Immature natural killer cell (primary cell): Measurements from ENCODE around the gene INPP4A. TPM values are rescaled to one million over a fixed set of nuclear protein-coding genes. Genes with fewer than 3 reads are reported as not detected.

ENCODE experiments used
- DNase-seq, 3 donors: peaks; one replicate each; pipeline ENCODE4 v3.0.0; 2022; ENCODE audit warnings: mixed read lengths in 1 of 3
- H3K27ac Mint-ChIP-seq, 6 donors: one replicate each; pipeline ENCODE4 v1.8.0; 2020; ENCODE audit warnings: mixed read lengths in 6 of 6, mild to moderate bottlenecking in 5 of 6, inconsistent platforms in 4 of 6, moderate library complexity in 3 of 6
- H3K27me3 Mint-ChIP-seq, 3 donors: one replicate each; pipeline ENCODE4 v1.8.0; 2020 to 2021; ENCODE audit warnings: low read depth in 3 of 3, mild to moderate bottlenecking in 3 of 3, mixed read lengths in 3 of 3, moderate library complexity in 3 of 3, inconsistent platforms in 1 of 3
- H3K36me3 Mint-ChIP-seq, 3 donors: one replicate each; pipeline ENCODE4 v1.8.0; 2020; ENCODE audit warnings: mixed read lengths in 3 of 3, inconsistent platforms in 2 of 3, mild to moderate bottlenecking in 2 of 3
- H3K4me1 Mint-ChIP-seq, 2 donors: one replicate each; pipeline ENCODE4 v1.8.0; 2020; ENCODE audit warnings: inconsistent platforms in 2 of 2, mild to moderate bottlenecking in 2 of 2, mixed read lengths in 2 of 2, moderate library complexity in 1 of 2
- H3K4me3 Mint-ChIP-seq, 5 donors: one replicate each; pipeline ENCODE4 v1.8.0; 2020; ENCODE audit warnings: mild to moderate bottlenecking in 5 of 5, mixed read lengths in 5 of 5, inconsistent platforms in 3 of 5, moderate library complexity in 3 of 5
- H3K9me3 Mint-ChIP-seq, 6 donors: one replicate each; pipeline ENCODE4 v1.8.0; 2020; ENCODE audit warnings: mild to moderate bottlenecking in 6 of 6, mixed read lengths in 6 of 6, inconsistent platforms in 4 of 6, moderate library complexity in 3 of 6
- polyA plus RNA-seq, 3 donors: library from polyadenylated mRNA; unstranded; fragments of 300-500 nt; fragmentation: Illumina TruSeq; gene quantifications; one replicate each; pipeline ENCODE4 v1.2.3, GENCODE V29; 2021

INPP4A gene
- polyA plus RNA-seq, 3 donors from 2014 or later = 34.1 to 101 (median 35.0) TPM

DNA sequence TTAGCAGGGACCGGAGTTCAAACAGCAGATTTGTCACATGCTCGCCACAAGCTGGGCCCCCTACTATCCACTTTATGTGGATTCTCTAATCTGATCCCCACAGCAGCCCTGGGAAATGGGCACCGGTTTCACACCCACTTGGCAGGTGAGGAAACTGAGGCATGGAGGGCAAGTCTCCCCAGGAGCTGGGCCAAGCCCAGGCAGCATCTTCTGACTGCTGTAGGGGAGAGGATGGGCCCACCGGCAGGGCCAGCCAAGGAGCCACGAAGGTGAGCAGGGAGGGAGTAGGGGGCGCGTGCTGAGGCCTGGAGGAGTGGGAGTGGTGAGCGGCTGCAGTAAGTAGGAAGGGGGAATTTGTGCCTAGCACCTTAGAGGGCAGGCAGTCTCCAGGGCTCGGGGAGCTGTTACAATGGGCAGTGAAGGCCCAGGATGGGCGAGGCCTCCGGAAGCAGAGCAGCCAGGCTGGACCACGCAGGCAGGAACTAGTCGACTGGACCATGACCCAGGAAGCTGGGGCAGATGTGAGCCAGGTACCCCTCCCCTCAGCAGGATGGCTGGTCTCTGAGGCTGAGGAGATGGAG, 126.6 kb downstream of the INPP4A start:
- H3K36me3 Mint-ChIP-seq = peaks cover 18 to 45% (median 20%) of the 10 kb centered on the region in 3 donors
- DNase-seq = no peak
- H3K27me3 Mint-ChIP-seq = peaks cover 4 to 14% (median 13%) of the 10 kb centered on the region in 3 donors
- peaks cover 0 to 11% of the 10 kb centered on the region in 2 donors for H3K4me1 Mint-ChIP-seq
- H3K9me3 Mint-ChIP-seq = no peaks in the 10 kb centered on the region
- H3K27ac Mint-ChIP-seq = peak overlapping the region in 2 of 6 donors; percentile 7 to 19
- no peak overlapping the region for H3K4me3 Mint-ChIP-seq

DNA sequence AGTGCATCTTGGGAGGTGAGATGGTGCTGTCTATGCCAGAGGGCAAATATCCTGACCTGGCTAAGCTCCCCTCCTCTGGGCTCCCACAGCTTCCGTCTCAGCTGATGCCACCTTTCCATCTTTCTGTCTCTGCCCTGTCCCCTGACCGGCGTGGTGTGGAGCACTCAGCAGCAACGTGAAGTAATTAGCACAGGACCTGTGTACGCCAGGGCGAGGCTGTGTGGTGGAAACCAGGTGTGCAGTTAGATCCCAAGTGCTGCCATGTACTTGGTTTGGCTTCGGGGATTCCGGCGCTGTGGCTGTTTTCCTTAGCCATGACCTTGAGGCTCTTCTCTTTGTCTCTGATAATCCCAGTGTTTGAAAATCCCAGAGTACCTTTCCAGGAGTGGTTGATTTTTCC, 127.1 kb downstream of the INPP4A start:
- no peak for DNase-seq
- peaks cover 4 to 13% (median 10%) of the 10 kb centered on the region in 3 donors for H3K27me3 Mint-ChIP-seq
- no peak overlapping the region for H3K4me3 Mint-ChIP-seq
- H3K4me1 Mint-ChIP-seq = peaks cover 0 to 11% of the 10 kb centered on the region in 2 donors
- peaks cover 14 to 46% (median 15%) of the 10 kb centered on the region in 3 donors for H3K36me3 Mint-ChIP-seq
- no peaks in the 10 kb centered on the region for H3K9me3 Mint-ChIP-seq
- peak overlapping the region in 2 of 6 donors; percentile 2 to 60 for H3K27ac Mint-ChIP-seq

DNA sequence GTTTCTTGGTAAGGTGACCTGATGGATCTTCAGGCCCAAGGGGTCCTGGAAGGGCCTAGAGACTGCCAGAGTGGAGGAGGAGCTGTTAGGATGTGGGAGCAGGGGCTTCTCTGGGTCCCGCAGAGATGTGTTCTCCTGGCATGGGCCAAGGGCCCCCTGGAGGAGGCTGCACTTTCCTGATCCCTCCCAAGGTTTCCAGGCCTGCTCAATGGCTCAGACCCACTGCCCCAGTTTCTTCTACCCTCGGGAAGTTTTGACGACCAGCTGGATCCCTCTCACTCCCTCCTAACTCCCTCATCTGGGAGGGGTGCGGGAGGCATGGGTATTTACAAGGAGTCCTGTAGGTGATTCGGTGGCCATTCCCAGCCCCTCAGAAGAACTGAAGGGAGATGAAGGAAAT, 127.6 kb downstream of the INPP4A start:
- Mint-ChIP-seq H3K9me3 (no peaks in the 10 kb centered on the region), H3K4me1 (peaks cover 0 to 9% of the 10 kb centered on the region in 2 donors), H3K27me3 (peaks cover 4 to 10% (median 6%) of the 10 kb centered on the region in 3 donors), H3K36me3 (peaks cover 11 to 46% (median 16%) of the 10 kb centered on the region in 3 donors), H3K27ac (peak overlapping the region in 2 of 6 donors; percentile 2 to 12), H3K4me3 (no peak overlapping the region)
- DNase-seq = no peak

DNA sequence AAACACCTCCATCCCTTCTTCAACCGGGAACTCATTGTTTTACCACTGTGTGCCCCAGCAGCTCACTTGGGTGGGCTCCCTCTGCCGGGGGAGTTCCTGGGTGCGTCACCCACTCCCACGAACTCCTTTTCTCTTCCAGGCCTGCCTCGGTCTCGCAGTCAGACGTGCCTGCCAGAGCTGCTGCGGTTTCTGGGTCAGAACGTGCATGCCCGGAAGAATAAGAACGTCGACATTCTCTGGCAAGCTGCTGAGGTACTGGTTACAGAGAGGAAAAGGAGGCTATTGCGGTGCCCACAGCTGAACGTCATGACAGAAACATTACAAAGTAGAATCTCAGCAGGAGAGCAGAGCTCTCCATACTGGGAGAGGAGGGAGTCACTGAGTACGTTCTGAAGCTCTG, 128.0 kb downstream of the INPP4A start:
- Mint-ChIP-seq H3K27me3 (peaks cover 4 to 12% (median 4%) of the 10 kb centered on the region in 3 donors), H3K36me3 (peaks cover 13 to 51% (median 21%) of the 10 kb centered on the region in 3 donors), H3K4me1 (peaks cover 0 to 7% of the 10 kb centered on the region in 2 donors), H3K9me3 (no peaks in the 10 kb centered on the region), H3K4me3 (no peak overlapping the region), H3K27ac (peak overlapping the region in 2 of 6 donors; percentile 12 to 37)
- no peak for DNase-seq

DNA sequence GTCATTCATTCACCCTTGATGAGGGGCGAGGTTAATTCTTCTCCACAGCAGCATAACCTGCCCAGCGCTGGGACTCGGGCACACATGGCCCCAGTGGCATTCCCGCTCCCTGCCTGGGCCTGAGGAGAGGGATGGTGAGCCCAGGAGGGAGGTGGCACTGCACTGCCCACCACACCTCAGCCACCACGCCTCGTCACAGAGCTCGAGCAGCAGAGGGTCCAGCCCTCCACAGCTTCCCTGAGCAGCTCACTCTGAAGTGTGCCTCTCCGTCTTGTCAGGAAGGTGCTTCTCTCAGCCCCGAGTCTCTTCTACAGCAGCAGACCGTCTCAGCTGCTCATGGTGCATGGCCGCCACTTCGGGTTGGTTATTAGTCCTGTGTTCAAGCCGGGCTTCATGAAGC, 128.8 kb downstream of the INPP4A start:
- Mint-ChIP-seq H3K4me3 (no peak overlapping the region), H3K4me1 (peaks cover 0 to 7% of the 10 kb centered on the region in 2 donors), H3K36me3 (peaks cover 15 to 54% (median 24%) of the 10 kb centered on the region in 3 donors), H3K9me3 (no peaks in the 10 kb centered on the region), H3K27ac (peak overlapping the region in 3 of 6 donors; percentile 34 to 55 (median 37)), H3K27me3 (peaks cover 4 to 12% (median 4%) of the 10 kb centered on the region in 3 donors)
- no peak for DNase-seq

DNA sequence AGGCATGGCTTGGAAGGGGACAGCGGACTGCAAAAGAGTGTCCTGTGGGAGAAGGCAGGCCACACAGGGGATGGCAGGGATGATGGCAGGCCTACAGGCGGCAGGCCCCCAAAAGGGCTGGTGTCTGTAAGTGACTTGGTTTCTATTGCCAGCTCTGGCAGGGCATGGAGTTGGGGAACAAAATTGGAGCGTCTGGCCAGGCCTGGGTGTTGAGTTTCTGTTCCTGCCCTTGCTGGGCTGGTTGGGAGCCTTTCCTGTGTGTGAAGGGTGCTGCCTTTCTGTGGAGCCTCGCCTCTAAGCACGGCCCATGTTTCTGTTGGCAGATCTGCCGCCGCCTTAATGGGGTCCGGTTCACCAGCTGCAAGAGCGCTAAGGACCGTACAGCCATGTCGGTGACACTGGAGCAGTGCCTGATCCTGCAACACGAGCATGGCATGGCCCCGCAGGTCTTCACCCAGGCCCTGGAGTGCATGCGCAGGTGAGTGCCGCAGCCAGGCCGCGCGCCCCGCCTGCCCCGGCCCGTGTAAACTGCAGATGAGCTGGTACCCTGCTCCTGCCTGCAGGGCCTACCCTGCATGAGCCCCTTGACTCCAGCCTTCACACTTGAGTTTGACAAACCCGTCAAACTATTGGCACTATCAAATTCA, 132.1 kb downstream of the INPP4A start:
- peaks cover 0 to 9% of the 10 kb centered on the region in 2 donors for H3K4me1 Mint-ChIP-seq
- peaks cover 4 to 9% (median 5%) of the 10 kb centered on the region in 3 donors for H3K27me3 Mint-ChIP-seq
- DNase-seq = no peak
- H3K9me3 Mint-ChIP-seq = no peaks in the 10 kb centered on the region
- peaks cover 5 to 51% (median 18%) of the 10 kb centered on the region in 3 donors for H3K36me3 Mint-ChIP-seq
- H3K4me3 Mint-ChIP-seq = no peak overlapping the region
- peak overlapping the region in 3 of 6 donors; percentile 38 to 55 (median 43) for H3K27ac Mint-ChIP-seq

DNA sequence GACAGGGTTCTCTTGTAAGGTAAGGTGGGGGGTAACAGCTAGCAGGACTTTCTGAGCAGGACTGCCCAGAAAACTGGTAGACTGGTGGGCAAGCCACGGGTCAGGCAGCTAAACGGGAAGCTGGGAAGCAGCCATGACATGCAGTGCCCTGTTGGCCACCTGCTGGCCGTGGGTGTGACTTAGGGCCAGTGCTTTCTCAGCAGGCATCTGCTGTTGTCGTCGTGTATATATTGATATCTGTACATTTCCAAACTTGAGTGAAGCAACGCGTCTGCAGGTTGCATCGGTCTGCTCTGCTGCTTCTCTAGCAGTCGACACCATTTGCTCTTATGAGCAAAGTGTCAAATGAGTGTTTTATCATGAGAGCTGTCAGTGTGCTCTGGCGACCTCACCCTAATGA, 132.7 kb downstream of the INPP4A start:
- Mint-ChIP-seq H3K36me3 (peaks cover 5 to 51% (median 18%) of the 10 kb centered on the region in 3 donors), H3K4me3 (no peak overlapping the region), H3K9me3 (no peaks in the 10 kb centered on the region), H3K27me3 (peaks cover 4 to 9% (median 5%) of the 10 kb centered on the region in 3 donors), H3K4me1 (peaks cover 0 to 9% of the 10 kb centered on the region in 2 donors), H3K27ac (peak overlapping the region in 1 of 6 donors; percentile 43)
- no peak for DNase-seq

DNA sequence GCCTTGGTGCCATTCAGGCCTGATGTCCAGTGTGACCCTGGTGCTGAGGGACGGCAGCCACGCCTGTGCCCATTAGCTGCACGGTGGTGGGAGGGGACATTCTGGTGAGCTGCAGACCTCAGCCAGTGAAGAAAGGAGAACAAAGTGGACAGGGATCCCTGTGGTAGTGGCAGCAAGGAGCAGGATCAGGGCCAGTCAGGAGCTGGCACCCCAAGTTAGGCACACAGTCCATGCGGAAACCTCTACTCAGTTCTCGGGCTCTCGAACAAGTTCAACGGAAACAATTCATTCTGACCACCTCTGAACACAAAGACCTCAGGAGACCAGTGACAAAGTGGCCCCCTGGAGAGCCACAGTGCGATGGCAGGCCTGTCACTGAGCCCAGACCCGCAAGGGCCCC, 133.6 kb downstream of the INPP4A start:
- Mint-ChIP-seq H3K4me1 (peaks cover 0 to 9% of the 10 kb centered on the region in 2 donors), H3K27ac (no peak overlapping the region), H3K9me3 (no peaks in the 10 kb centered on the region), H3K4me3 (no peak overlapping the region), H3K27me3 (peaks cover 0 to 9% (median 8%) of the 10 kb centered on the region in 3 donors), H3K36me3 (peaks cover 5 to 52% (median 18%) of the 10 kb centered on the region in 3 donors)
- DNase-seq = no peak

DNA sequence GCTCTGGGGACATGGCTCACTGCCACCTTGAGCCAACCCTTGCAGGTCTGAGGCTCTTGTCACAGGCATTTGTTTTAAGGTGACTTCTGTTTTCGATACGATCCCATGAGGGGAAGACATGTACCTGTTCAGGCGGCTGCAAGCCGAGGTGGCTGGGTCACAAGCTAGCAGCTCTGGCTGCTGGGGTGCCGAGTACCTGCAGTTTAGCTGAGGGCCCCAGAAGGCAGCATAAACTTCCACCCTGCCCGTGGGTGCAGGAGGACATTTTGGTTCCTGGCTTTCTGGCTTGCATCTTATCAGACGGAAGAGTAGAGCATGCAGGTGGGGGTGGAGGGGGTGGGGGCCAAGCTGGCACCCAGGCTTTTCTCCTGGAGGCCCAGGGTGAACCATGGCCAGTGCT, 135.3 kb downstream of the INPP4A start:
- peaks cover 0 to 7% (median 5%) of the 10 kb centered on the region in 3 donors for H3K27me3 Mint-ChIP-seq
- H3K9me3 Mint-ChIP-seq = no peaks in the 10 kb centered on the region
- peak overlapping the region in 5 of 6 donors; percentile 3 to 56 (median 43) for H3K27ac Mint-ChIP-seq
- no peak for DNase-seq
- peaks cover 0 to 12% of the 10 kb centered on the region in 2 donors for H3K4me1 Mint-ChIP-seq
- no peak overlapping the region for H3K4me3 Mint-ChIP-seq
- peaks cover 8 to 51% (median 20%) of the 10 kb centered on the region in 3 donors for H3K36me3 Mint-ChIP-seq

DNA sequence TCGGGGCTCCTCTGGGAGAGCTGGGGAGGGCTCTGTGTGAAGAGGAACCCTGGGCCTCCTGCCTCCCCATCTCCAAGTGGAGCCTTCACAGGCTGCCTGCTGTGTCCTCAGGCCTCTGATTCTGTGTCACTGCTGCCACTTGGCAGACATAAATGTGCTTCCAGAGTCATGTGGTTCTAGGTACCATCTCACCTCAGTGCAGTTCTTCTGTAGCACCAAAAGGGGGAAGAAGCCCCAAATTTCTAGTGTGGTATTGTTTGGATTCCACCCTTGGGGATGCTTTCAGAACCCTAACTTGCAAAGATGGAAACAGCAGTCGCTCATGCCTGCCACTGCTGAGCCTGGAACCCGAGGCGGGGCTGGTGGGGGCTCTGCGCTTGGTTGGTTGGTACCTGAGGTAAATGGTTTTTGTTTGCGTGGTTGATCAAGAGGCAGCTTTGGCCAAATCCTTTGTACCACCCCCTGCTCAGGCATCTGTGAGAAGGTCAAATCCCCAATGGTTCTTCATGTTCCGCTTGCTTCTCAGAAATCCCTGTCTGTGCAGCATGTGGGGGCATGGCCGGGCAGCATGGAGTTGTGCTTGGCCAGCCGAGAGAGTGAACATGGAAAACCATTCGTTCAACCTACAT, 136.1 kb downstream of the INPP4A start:
- no peak for DNase-seq
- peaks cover 0 to 7% (median 5%) of the 10 kb centered on the region in 3 donors for H3K27me3 Mint-ChIP-seq
- peaks cover 8 to 50% (median 17%) of the 10 kb centered on the region in 3 donors for H3K36me3 Mint-ChIP-seq
- H3K9me3 Mint-ChIP-seq = no peaks in the 10 kb centered on the region
- peaks cover 0 to 13% of the 10 kb centered on the region in 2 donors for H3K4me1 Mint-ChIP-seq
- H3K4me3 Mint-ChIP-seq = no peak overlapping the region
- H3K27ac Mint-ChIP-seq = peak overlapping the region in 5 of 6 donors; percentile 5 to 82 (median 47)

DNA sequence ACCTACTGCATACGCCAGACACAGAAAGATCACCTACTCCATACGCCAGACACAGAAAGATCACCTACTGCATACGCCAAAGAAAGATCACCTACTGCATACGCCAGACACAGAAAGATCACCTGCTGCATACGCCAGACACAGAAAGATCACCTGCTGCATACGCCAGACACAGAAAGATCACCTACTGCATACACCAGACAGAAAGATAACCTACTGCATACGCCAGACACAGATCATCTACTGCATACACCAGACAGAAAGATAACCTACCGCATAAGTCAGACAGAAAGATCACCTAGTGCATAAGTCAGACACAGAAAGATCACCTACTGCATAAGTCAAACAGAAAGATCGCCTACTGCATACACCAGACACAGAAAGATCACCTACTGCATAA, 137.9 kb downstream of the INPP4A start:
- peaks cover 7 to 45% (median 9%) of the 10 kb centered on the region in 3 donors for H3K36me3 Mint-ChIP-seq
- H3K27me3 Mint-ChIP-seq = peaks cover 0 to 5% (median under 1%) of the 10 kb centered on the region in 3 donors
- peaks cover 0 to 19% of the 10 kb centered on the region in 2 donors for H3K4me1 Mint-ChIP-seq
- no peak overlapping the region for H3K4me3 Mint-ChIP-seq
- H3K27ac Mint-ChIP-seq = peak overlapping the region in 1 of 6 donors; percentile 25
- no peaks in the 10 kb centered on the region for H3K9me3 Mint-ChIP-seq
- no peak for DNase-seq

DNA sequence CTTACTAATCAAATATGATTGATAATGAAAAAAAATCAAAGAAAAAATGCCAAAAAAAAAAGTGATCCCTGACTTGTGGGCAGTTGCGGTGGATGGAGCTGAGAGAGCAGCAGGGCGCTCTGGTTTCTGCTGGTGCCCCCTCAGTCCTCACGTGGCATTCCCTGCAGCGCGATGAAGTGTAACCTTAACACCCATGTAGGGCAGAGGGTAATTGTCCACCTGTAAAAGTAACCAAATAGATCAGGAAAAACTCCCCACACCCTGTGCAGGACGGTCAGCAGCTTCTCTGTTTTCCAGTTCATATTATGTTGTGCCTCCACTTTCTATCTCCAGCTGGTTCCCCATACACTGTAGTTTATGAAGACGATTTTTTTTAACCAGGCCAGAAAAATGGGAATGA, 138.6 kb downstream of the INPP4A start:
- peaks cover 0 to 19% of the 10 kb centered on the region in 2 donors for H3K4me1 Mint-ChIP-seq
- H3K27me3 Mint-ChIP-seq = peaks cover 0 to 7% (median 0%) of the 10 kb centered on the region in 3 donors
- H3K9me3 Mint-ChIP-seq = no peaks in the 10 kb centered on the region
- peaks cover 3 to 45% (median 4%) of the 10 kb centered on the region in 3 donors for H3K36me3 Mint-ChIP-seq
- H3K4me3 Mint-ChIP-seq = no peak overlapping the region
- DNase-seq = no peak
- no peak overlapping the region for H3K27ac Mint-ChIP-seq

DNA sequence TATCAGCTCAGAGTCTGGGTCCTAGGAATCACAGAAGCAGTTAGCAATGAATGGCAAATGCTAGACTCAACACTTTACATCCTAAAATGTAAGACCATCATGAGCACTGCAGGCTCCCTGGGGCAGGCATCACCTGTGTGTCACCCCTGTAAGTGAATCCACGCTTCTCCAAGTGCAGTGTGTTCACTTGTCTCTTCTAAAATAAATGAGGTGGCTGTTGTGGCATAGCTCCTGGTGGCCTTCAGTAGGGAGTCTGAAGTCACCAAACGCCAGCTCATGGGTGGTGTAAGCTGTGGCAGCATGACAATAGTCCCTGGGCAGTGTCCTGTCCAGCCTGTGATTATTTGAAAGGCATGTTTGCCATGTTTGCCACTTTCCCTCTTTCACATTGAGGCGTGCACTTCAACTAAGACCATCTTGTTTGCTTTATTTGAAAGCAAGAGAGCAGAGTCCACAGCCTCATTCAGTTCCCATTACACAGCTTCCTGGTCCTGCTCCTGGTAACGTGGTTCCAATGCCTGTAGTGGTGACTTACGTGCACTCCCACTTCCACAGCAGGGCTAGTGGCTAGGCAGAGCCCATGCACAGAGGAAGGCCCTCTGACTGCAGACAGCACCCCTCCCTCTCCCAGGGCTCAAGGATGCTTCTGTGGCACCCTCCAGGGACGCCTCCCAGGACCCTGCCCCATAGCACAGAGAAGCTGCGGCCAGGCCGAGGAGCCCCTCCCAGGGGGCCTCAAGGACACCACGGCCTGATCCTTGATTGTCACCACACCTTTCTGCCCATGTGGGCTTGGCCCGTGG, 139.4 kb downstream of the INPP4A start:
- Mint-ChIP-seq H3K36me3 (peaks cover 3 to 42% (median 4%) of the 10 kb centered on the region in 3 donors), H3K27ac (no peak overlapping the region), H3K4me1 (peaks cover 0 to 19% of the 10 kb centered on the region in 2 donors), H3K9me3 (no peaks in the 10 kb centered on the region), H3K4me3 (no peak overlapping the region), H3K27me3 (peaks cover 0 to 7% (median 0%) of the 10 kb centered on the region in 3 donors)
- DNase-seq = no peak
